ENCODE measurements around the gene LDLRAD3.
A peak's percentile ranks its signal among the peaks of the same experiment; 100 is the strongest.

The LDLRAD3 gene

DNA sequence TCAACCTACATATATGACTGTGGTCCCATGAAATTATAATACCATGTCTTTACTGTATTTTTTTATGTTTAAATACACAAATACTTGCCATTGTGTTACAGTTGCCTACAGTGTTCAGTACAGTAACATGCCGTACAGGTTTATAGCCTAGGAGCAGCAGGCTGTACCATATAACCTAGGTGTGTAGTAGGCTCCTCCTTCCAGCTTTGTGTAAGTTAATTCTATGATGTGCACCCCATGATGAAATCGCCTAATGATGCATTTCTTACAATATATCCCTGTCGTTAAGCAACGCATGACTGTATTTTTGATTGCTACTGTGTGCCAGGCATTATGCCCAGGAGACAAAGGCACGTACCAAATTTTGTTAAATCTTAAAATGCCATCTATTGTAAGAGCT is 163.7 kb downstream of the LDLRAD3 start:
- DNase-seq, result no peak

- peak; percentile 50 for DNase-seq
These were observed 165.2 kb downstream of the LDLRAD3 start for GRCh38 chr11:36108881-36109589.

DNA sequence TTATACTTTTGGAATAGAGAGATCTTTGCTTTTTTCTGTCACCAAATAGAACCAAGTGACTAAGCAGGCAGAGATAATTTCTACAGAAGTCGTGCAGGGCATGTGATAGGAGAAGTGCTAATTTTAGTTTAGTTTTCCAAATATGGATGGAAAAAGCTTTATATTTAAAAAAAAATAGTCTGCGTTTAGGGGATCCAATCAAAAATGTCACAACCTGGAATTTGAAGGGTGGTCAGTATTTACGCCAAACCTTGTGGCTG is 165.7 kb downstream of the LDLRAD3 start:
- DNase-seq, result peak; percentile 17

GRCh38 chr11:36109850-36110606 is 166.2 kb downstream of the LDLRAD3 start:
- peak; percentile 31 for DNase-seq

DNA sequence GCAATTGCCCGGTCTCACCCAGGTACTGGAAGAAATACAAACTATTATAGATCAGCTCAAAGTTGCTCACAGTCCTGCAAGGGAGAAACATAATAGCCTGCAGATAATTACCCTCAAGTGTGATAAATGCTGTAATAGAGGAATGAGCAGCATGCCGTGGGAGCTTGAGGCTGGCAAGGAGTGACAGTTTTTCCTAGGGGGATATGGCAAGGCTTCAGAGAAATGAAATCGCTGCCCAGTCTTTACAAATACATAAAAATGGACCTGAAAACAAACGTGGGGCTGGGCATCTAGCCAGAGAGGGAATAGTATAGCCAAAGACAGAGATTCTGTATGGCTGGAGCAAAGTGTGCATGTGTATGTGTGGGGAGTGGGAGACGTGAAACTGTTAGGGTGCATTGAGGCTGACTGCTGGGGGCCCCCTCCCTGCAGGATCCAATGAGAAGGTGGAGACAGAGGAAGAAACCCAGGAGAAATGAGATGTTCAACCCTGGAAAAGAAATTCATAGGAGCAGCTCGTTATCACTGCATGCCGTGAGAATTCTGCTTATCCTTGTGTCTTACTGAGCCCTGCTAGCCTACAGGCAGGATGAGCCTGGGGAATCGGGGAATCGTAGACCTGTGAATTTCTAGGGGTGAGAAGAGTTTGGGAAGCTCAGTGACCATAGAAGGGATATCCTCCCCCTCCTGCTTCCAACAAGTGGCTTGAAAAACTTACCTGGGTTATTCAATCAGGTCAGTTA is 167.0 kb downstream of the LDLRAD3 start:
- peak; percentile 1 for DNase-seq

GRCh38 chr11:36114095-36114494 is 170.2 kb downstream of the LDLRAD3 start:
- DNase-seq, result no peak

DNA sequence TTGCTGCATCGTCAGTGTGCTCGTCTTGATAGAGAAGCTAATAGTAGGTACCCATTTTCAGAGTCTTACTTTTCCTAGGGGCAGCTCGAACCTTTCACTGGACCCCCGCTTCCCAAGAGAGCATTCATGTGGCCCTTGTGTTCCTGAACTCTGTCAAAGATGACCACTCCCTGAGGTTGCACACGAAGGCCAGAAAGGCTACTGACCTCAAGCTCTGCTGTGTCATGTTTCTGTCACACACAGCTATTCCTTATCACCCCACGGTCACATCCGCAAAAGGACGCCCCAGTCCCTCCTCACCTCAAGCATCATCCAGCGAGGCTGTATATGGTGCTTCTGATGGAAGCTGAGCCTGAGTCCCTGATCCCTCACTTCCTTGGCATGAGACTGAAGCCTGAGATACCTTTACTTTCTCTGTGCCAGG is 171.5 kb downstream of the LDLRAD3 start:
- DNase-seq, result peak; percentile 8

GRCh38 chr11:36116161-36116560 is 172.3 kb downstream of the LDLRAD3 start:
- no peak for DNase-seq

DNA sequence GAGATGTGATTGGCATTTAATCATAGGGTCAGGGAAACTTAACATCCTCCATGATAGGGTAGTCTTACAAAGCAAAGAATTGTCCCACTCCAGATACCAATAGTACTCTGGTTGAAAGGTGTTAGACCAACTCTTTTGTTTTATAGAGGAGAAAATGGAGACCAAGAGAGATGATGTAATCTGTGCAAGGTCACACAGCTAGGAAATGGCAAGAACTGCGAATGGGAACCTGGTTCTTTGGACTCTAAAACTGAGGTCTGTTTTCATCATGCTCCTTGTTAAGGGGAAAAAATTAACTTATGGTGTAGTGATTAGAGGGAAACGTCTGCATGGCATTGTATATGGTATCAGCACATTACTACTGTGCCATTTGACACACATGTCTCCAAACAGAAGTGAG is 174.2 kb downstream of the LDLRAD3 start:
- peak; percentile 2 for DNase-seq

DNA sequence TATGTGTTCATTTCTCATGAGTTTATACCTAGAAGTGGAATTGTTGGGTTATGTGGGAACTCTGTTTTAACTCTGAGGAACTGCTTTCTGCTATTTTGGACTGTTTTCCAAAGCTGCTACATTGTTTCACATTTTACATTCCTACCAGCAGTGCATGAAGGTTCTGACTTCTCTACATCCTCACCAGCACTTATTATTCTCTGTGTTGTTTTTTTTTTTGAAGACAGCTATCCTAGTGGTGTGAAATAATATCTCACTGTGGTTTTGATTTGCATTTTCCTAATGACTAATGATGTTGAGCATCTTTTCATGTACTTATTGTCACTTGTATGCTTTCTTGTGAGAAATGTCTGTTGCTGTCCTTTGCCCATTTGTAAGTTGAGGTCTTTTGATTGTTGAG is 175.4 kb downstream of the LDLRAD3 start:
- DNase-seq, result no peak

GRCh38 chr11:36121054-36121453 is 177.2 kb downstream of the LDLRAD3 start:
- DNase-seq, result no peak

- DNase-seq, result no peak
These were observed 178.8 kb downstream of the LDLRAD3 start for GRCh38 chr11:36122671-36123070.

DNA sequence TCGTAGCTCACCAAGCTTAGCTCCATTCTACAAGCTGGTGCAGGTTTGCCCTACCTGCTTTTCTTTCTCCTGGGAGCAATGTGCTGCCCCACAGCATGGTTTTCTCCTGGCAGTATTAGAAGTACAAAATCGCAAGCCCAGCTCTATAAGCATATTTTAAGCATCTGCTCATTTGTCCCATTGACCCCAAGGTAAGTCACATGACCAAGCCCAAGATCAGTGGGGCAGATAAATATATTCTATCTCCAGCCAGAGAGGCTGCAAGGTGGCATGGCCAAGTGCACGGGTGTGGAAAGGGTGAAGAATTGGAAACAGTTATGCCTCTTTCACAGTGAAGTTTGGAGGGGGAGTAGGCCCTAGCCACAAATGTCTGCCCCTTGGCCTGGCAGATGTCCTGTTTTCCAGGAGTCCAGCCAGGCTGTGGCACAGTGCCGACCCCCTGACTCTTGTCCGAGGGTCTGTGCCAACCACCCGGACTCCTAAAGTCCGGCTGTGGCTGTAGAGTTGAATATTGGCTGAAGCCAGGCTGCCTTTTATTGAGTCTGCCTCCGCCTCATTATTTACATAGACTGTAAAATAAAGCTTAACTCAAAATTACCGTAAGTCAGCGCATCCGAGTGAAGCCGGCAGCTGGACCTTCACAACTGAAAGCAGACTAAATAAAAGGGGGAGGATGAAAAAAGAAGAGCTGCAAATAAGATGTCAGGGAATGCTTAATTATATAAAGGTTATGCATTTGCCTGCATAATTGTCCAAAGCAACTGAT is 179.7 kb downstream of the LDLRAD3 start:
- no peak for DNase-seq

DNA sequence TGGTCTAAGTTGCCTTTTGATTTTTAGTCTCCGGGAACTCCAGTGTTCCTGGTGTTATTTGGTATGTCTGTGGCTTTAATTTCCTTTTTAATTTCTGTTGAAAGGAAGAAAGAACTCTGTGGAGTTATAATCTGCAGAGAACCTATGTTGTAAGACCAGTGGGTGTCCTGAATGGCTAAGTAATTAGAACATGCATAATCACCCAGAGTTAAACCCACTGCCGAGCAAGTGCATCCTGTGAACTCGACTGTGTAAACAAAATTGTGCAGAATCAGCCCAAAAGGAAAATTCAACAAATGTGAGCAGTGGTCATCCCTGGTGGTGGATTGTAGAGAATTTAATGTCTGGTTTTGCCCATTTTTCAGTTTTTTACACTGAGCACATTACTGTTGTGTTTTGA is 182.8 kb downstream of the LDLRAD3 start:
- no peak for DNase-seq

- no peak for DNase-seq
These were observed 183.7 kb downstream of the LDLRAD3 start for GRCh38 chr11:36127550-36127949.

DNA sequence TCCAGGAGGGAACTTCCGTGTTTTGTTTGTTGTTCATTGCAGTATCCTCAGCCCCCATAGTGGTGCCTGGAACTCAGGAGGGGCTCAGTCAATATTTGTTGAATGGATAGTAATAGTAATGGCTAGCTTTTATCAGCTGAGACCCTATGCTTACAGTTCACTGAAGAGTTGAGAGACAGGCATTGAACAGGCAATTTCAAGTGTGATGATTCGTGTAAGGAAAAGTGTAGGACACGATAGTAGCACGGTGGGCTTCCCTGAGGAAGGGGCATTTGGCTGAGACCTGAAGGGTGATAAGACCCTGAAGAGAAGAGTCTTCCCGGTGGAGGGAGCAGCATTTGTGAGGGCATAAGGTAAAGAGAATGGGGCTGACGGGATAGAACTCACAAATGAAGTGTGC is 186.1 kb downstream of the LDLRAD3 start:
- no peak for DNase-seq

- DNase-seq, result peak; percentile 57
These were observed 186.5 kb downstream of the LDLRAD3 start for GRCh38 chr11:36130401-36130800.

- peak; percentile 78 for DNase-seq
These were observed 188.0 kb downstream of the LDLRAD3 start for GRCh38 chr11:36131721-36132397.

DNA sequence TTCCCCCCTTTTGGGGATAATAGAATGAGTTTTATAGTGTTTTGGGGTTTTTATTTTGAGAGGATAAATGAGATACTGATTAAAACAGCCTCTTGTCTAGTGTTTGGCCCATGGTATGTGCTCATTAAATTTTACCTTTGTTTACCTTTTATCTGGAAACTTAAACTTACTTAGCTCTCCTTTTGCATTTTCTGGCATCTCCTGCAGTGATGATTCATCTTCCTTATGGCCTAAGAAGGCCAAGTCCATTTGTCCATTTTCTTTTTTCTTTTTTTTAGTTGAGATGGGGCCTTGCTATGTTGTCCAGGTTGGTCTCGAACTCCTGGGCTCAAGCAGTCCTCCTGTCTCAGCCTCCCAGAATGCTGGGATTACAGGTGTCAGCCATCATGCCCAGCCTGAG is 189.1 kb downstream of the LDLRAD3 start:
- no peak for DNase-seq

- no peak for DNase-seq
These were observed 191.2 kb downstream of the LDLRAD3 start for GRCh38 chr11:36135076-36135475.

DNA sequence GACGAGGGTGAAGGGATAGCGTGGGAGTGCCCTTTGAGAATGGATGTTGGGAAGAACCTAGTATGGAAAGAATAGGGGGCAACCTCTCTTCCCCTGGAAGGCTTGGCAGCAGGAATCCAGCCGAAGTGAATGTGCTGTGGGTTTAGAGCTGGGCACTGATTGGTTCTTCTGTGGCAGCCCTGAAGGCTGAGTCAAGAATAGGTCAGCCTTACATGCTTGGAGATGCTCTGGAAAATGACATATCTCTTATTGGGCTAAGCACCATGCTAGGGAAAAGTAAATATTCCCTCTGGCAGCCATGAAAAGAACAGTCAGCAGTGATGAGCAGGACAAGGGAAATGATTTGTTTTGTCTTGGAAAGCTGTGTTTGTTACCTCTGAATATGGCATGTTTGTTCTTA is 195.9 kb downstream of the LDLRAD3 start:
- DNase-seq, result no peak

GRCh38 chr11:36141196-36141953 is 197.5 kb downstream of the LDLRAD3 start:
- no peak for DNase-seq

All from hematopoietic multipotent progenitor cell treated with erythropoietin and hydrocortisone succinate and interleukin-3 and kit ligand, for 8 days (in vitro differentiated cells).